HFFc6 (cell line): ENCODE results near the gene KRT9. TPM values are rescaled to one million over a fixed set of nuclear protein-coding genes. Genes with fewer than 3 reads are reported as not detected.
A peak's percentile ranks its signal among the peaks of the same experiment; 100 is the strongest.
"Not testable (repeated sequence)": the region's sequence is repeated elsewhere in the genome, so short reads cannot be mapped to it uniquely, and the experiment has no call there.

ENCODE experiments used
- DNase-seq: peaks from one replicate; pipeline ENCODE4 v3.0.0-alpha.2; 2018
- H3K27ac Mint-ChIP-seq: 2 replicates; pipeline ENCODE4 v1.8.0; 2020; ENCODE audit warnings: mild to moderate bottlenecking, mixed read lengths
- H3K27me3 Mint-ChIP-seq: 2 replicates; pipeline ENCODE4 v1.8.0; 2021; ENCODE audit warnings: mild to moderate bottlenecking, moderate library complexity, mixed read lengths; ENCODE audit not compliant: insufficient read depth
- H3K36me3 Mint-ChIP-seq: 2 replicates; pipeline ENCODE4 v1.8.0; 2021; ENCODE audit warnings: low read depth, mixed read lengths
- H3K4me1 Mint-ChIP-seq: 2 replicates; pipeline ENCODE4 v1.8.0; 2020; ENCODE audit warnings: low read depth, mixed read lengths
- H3K4me3 Mint-ChIP-seq: 2 replicates; pipeline ENCODE4 v1.8.0; 2020; ENCODE audit warnings: mild to moderate bottlenecking, moderate library complexity, mixed read lengths
- H3K9me3 Mint-ChIP-seq: 2 replicates; pipeline ENCODE4 v1.8.0; 2020; ENCODE audit warnings: mild to moderate bottlenecking, mixed read lengths
- CTCF ChIP-seq: fragments of 200-600 bp; sonication (generic); IDR thresholded peaks from 2 replicates; pipeline ENCODE4 v1.5.0; 2021; ENCODE audit warnings: antibody characterized with exemption, mild to moderate bottlenecking
- long read RNA-seq: library from polyadenylated mRNA; unstranded; transcript quantifications from one replicate; pipeline ENCODE4 v2.0.0, GENCODE V29; 2019
- total RNA-seq, 6 experiments: library from RNA; stranded (reverse); fragmentation: NEBNext Ultra II Directional; extraction: Animal tissue kit (Norgen Biotek cat#: 25700); gene quantifications; 2 replicates in 1 of 6; 3 replicates in 5 of 6; pipeline ENCODE4 v1.2.3, GENCODE V29; 2021

KRT9 gene
- total RNA-seq: not detected
- long read RNA-seq: 0 reads

- no peak for TF ChIP-seq CTCF
- H3K4me3 Mint-ChIP-seq: no peak within 1 kb of the TSS
- no peak for DNase-seq
- no peaks in the 10 kb centered on the region for H3K36me3 Mint-ChIP-seq
- no peak within 1 kb of the TSS for H3K27ac Mint-ChIP-seq
- peaks cover 60% of the 10 kb centered on the region for H3K27me3 Mint-ChIP-seq
- H3K4me1 Mint-ChIP-seq: no peaks in the 10 kb centered on the region
- H3K9me3 Mint-ChIP-seq: no peaks in the 10 kb centered on the region
Observed at GRCh38 chr17:41571561-41572434, at the start of gene KRT9. Gene KRT9 (minus strand): TSS chr17:41572059. CDS start chr17:41571992, 67 bp downstream.

- not testable (repeated sequence) for DNase-seq, H3K36me3 Mint-ChIP-seq, H3K4me3 Mint-ChIP-seq, H3K9me3 Mint-ChIP-seq, H3K27ac Mint-ChIP-seq
- Mint-ChIP-seq H3K27me3 (peaks cover 35% of the 10 kb centered on the region), H3K4me1 (peaks cover 18% of the 10 kb centered on the region)
Observed at GRCh38 chr17:41621435-41621817, 49.6 kb upstream of the KRT9 start.

GRCh38 chr17:41620583-41621434 lies 49.0 kb upstream of the KRT9 start:
- peaks cover 18% of the 10 kb centered on the region for H3K4me1 Mint-ChIP-seq
- peaks cover 34% of the 10 kb centered on the region for H3K27me3 Mint-ChIP-seq
- no peak for DNase-seq
- no peak overlapping the region for H3K4me3 Mint-ChIP-seq
- H3K36me3 Mint-ChIP-seq: no peaks in the 10 kb centered on the region
- H3K27ac Mint-ChIP-seq: 0 out of 2 replicates have a peak overlapping the region, but pooled peaks have one; percentile 9
- H3K9me3 Mint-ChIP-seq: no peaks in the 10 kb centered on the region
- TF ChIP-seq CTCF: no peak

- H3K36me3 Mint-ChIP-seq, H3K4me3 Mint-ChIP-seq: not testable (repeated sequence)
Observed at GRCh38 chr17:41619927-41620582, 48.2 kb upstream of the KRT9 start.

GRCh38 chr17:41619036-41619926 lies 47.4 kb upstream of the KRT9 start:
- TF ChIP-seq CTCF: no peak
- DNase-seq: no peak
- H3K27me3 Mint-ChIP-seq: peaks cover 26% of the 10 kb centered on the region
- peaks cover 18% of the 10 kb centered on the region for H3K4me1 Mint-ChIP-seq
- no peak overlapping the region for H3K27ac Mint-ChIP-seq
- no peak overlapping the region for H3K4me3 Mint-ChIP-seq
- no peaks in the 10 kb centered on the region for H3K9me3 Mint-ChIP-seq
- no peaks in the 10 kb centered on the region for H3K36me3 Mint-ChIP-seq

More at GRCh38 chr17:41619927-41620582, 48.2 kb upstream of the KRT9 start:
- Mint-ChIP-seq H3K27me3 (peaks cover 29% of the 10 kb centered on the region), H3K4me1 (peaks cover 18% of the 10 kb centered on the region)
- H3K27ac Mint-ChIP-seq, H3K9me3 Mint-ChIP-seq, DNase-seq: not testable (repeated sequence)
